Measurements from ENCODE around the gene KCNN3.

Gene KCNN3

GRCh38 chr1:154743526-154744036 is 126.5 kb downstream of the KCNN3 start:
- 79 to 83% methylated on average over 9 of the region's 9 CpGs for WGBS, 2 experiments
- no peaks in the 10 kb centered on the region for H3K9me3 ChIP-seq (ENCODE audit: control insufficient read depth, low read length)
- H3K4me1 ChIP-seq (ENCODE audit: control insufficient read depth, insufficient read depth, low read length): peaks cover 30% of the 10 kb centered on the region
- H3K27ac ChIP-seq (ENCODE audit: insufficient read depth, low read depth, low read length, poor library complexity, severe bottlenecking): no peak overlapping the region
- H3K36me3 ChIP-seq (ENCODE audit: control insufficient read depth, insufficient read depth, low read length): no peaks in the 10 kb centered on the region
- H3K4me3 ChIP-seq (ENCODE audit: insufficient read depth, low read depth, low read length): no peak overlapping the region
- H3K27me3 ChIP-seq (ENCODE audit: control insufficient read depth, insufficient read depth, low read length, poor library complexity, severe bottlenecking): no peaks in the 10 kb centered on the region

- H3K9me3 ChIP-seq (ENCODE audit: control insufficient read depth, low read length): no peaks in the 10 kb centered on the region
These were observed 127.5 kb downstream of the KCNN3 start for GRCh38 chr1:154742606-154743005.

GRCh38 chr1:154741741-154742495 is 128.2 kb downstream of the KCNN3 start:
- H3K4me1 ChIP-seq (ENCODE audit: control insufficient read depth, insufficient read depth, low read length): peaks cover 17% of the 10 kb centered on the region
- H3K9me3 ChIP-seq (ENCODE audit: control insufficient read depth, low read length): no peaks in the 10 kb centered on the region
- 73 to 74% methylated on average over 14 to 15 of the region's 15 CpGs for WGBS, 2 experiments
- H3K36me3 ChIP-seq (ENCODE audit: control insufficient read depth, insufficient read depth, low read length): no peaks in the 10 kb centered on the region
- H3K27me3 ChIP-seq (ENCODE audit: control insufficient read depth, insufficient read depth, low read length, poor library complexity, severe bottlenecking): no peaks in the 10 kb centered on the region
- H3K27ac ChIP-seq (ENCODE audit: insufficient read depth, low read depth, low read length, poor library complexity, severe bottlenecking): no peak overlapping the region
- H3K4me3 ChIP-seq (ENCODE audit: insufficient read depth, low read depth, low read length): no peak overlapping the region

More at GRCh38 chr1:154742606-154743005, 127.5 kb downstream of the KCNN3 start:
- H3K4me1 ChIP-seq (ENCODE audit: control insufficient read depth, insufficient read depth, low read length): peaks cover 22% of the 10 kb centered on the region
- H3K27me3 ChIP-seq (ENCODE audit: control insufficient read depth, insufficient read depth, low read length, poor library complexity, severe bottlenecking): no peaks in the 10 kb centered on the region
- H3K36me3 ChIP-seq (ENCODE audit: control insufficient read depth, insufficient read depth, low read length): no peaks in the 10 kb centered on the region
- no peak overlapping the region for H3K4me3 ChIP-seq (ENCODE audit: insufficient read depth, low read depth, low read length)
- 92 to 93% methylated on average over 11 of the region's 11 CpGs for WGBS, 2 experiments
- H3K27ac ChIP-seq (ENCODE audit: insufficient read depth, low read depth, low read length, poor library complexity, severe bottlenecking): no peak overlapping the region

GRCh38 chr1:154741327-154741726 is 128.8 kb downstream of the KCNN3 start:
- Histone ChIP-seq H3K9me3 (ENCODE audit: control insufficient read depth, low read length) (no peaks in the 10 kb centered on the region), H3K4me3 (ENCODE audit: insufficient read depth, low read depth, low read length) (no peak overlapping the region), H3K27ac (ENCODE audit: insufficient read depth, low read depth, low read length, poor library complexity, severe bottlenecking) (no peak overlapping the region), H3K27me3 (ENCODE audit: control insufficient read depth, insufficient read depth, low read length, poor library complexity, severe bottlenecking) (no peaks in the 10 kb centered on the region), H3K36me3 (ENCODE audit: control insufficient read depth, insufficient read depth, low read length) (no peaks in the 10 kb centered on the region), H3K4me1 (ENCODE audit: control insufficient read depth, insufficient read depth, low read length) (peaks cover 12% of the 10 kb centered on the region)

GRCh38 chr1:154739654-154740053 is 130.4 kb downstream of the KCNN3 start:
- Histone ChIP-seq H3K4me3 (ENCODE audit: insufficient read depth, low read depth, low read length) (no peak overlapping the region), H3K36me3 (ENCODE audit: control insufficient read depth, insufficient read depth, low read length) (no peaks in the 10 kb centered on the region), H3K4me1 (ENCODE audit: control insufficient read depth, insufficient read depth, low read length) (peaks cover 1% of the 10 kb centered on the region), H3K27ac (ENCODE audit: insufficient read depth, low read depth, low read length, poor library complexity, severe bottlenecking) (no peak overlapping the region), H3K27me3 (ENCODE audit: control insufficient read depth, insufficient read depth, low read length, poor library complexity, severe bottlenecking) (no peaks in the 10 kb centered on the region), H3K9me3 (ENCODE audit: control insufficient read depth, low read length) (no peaks in the 10 kb centered on the region)
- 93 to 95% methylated on average over 2 of the region's 2 CpGs for WGBS, 2 experiments

- no peaks in the 10 kb centered on the region for H3K27me3 ChIP-seq (ENCODE audit: control insufficient read depth, insufficient read depth, low read length, poor library complexity, severe bottlenecking)
- no peak overlapping the region for H3K27ac ChIP-seq (ENCODE audit: insufficient read depth, low read depth, low read length, poor library complexity, severe bottlenecking)
- H3K4me3 ChIP-seq (ENCODE audit: insufficient read depth, low read depth, low read length): no peak overlapping the region
- 94 to 95% methylated on average over 5 of the region's 6 CpGs for WGBS, 2 experiments
- H3K36me3 ChIP-seq (ENCODE audit: control insufficient read depth, insufficient read depth, low read length): no peaks in the 10 kb centered on the region
- no peaks in the 10 kb centered on the region for H3K9me3 ChIP-seq (ENCODE audit: control insufficient read depth, low read length)
- H3K4me1 ChIP-seq (ENCODE audit: control insufficient read depth, insufficient read depth, low read length): no peaks in the 10 kb centered on the region
These were observed 133.2 kb downstream of the KCNN3 start for GRCh38 chr1:154736841-154737240.

- Histone ChIP-seq H3K4me3 (ENCODE audit: insufficient read depth, low read depth, low read length) (no peak overlapping the region), H3K4me1 (ENCODE audit: control insufficient read depth, insufficient read depth, low read length) (no peaks in the 10 kb centered on the region)
- 85 to 96% methylated on average over 4 of the region's 4 CpGs for WGBS, 2 experiments
These were observed 134.3 kb downstream of the KCNN3 start for GRCh38 chr1:154735804-154736168.

GRCh38 chr1:154735061-154735803 is 134.8 kb downstream of the KCNN3 start:
- WGBS, 2 experiments: 91 to 93% methylated on average over 12 of the region's 12 CpGs
- Histone ChIP-seq H3K4me3 (ENCODE audit: insufficient read depth, low read depth, low read length) (no peak overlapping the region), H3K27ac (ENCODE audit: insufficient read depth, low read depth, low read length, poor library complexity, severe bottlenecking) (no peak overlapping the region), H3K9me3 (ENCODE audit: control insufficient read depth, low read length) (no peaks in the 10 kb centered on the region), H3K36me3 (ENCODE audit: control insufficient read depth, insufficient read depth, low read length) (no peaks in the 10 kb centered on the region), H3K4me1 (ENCODE audit: control insufficient read depth, insufficient read depth, low read length) (no peaks in the 10 kb centered on the region), H3K27me3 (ENCODE audit: control insufficient read depth, insufficient read depth, low read length, poor library complexity, severe bottlenecking) (no peaks in the 10 kb centered on the region)

More at GRCh38 chr1:154735804-154736168, 134.3 kb downstream of the KCNN3 start:
- no peaks in the 10 kb centered on the region for H3K9me3 ChIP-seq (ENCODE audit: control insufficient read depth, low read length)
- no peaks in the 10 kb centered on the region for H3K27me3 ChIP-seq (ENCODE audit: control insufficient read depth, insufficient read depth, low read length, poor library complexity, severe bottlenecking)
- no peaks in the 10 kb centered on the region for H3K36me3 ChIP-seq (ENCODE audit: control insufficient read depth, insufficient read depth, low read length)
- no peak overlapping the region for H3K27ac ChIP-seq (ENCODE audit: insufficient read depth, low read depth, low read length, poor library complexity, severe bottlenecking)

- no peaks in the 10 kb centered on the region for H3K27me3 ChIP-seq (ENCODE audit: control insufficient read depth, insufficient read depth, low read length, poor library complexity, severe bottlenecking)
- WGBS, 2 experiments: 89% methylated on average over 4 of the region's 4 CpGs
- no peak overlapping the region for H3K4me3 ChIP-seq (ENCODE audit: insufficient read depth, low read depth, low read length)
- no peaks in the 10 kb centered on the region for H3K4me1 ChIP-seq (ENCODE audit: control insufficient read depth, insufficient read depth, low read length)
- H3K36me3 ChIP-seq (ENCODE audit: control insufficient read depth, insufficient read depth, low read length): no peaks in the 10 kb centered on the region
- no peak overlapping the region for H3K27ac ChIP-seq (ENCODE audit: insufficient read depth, low read depth, low read length, poor library complexity, severe bottlenecking)
- no peaks in the 10 kb centered on the region for H3K9me3 ChIP-seq (ENCODE audit: control insufficient read depth, low read length)
These were observed 136.5 kb downstream of the KCNN3 start for GRCh38 chr1:154733621-154734020.

- no peak overlapping the region for H3K27ac ChIP-seq (ENCODE audit: insufficient read depth, low read depth, low read length, poor library complexity, severe bottlenecking)
- 68 to 72% methylated on average over 10 of the region's 10 CpGs for WGBS, 2 experiments
- H3K9me3 ChIP-seq (ENCODE audit: control insufficient read depth, low read length): no peaks in the 10 kb centered on the region
- no peaks in the 10 kb centered on the region for H3K27me3 ChIP-seq (ENCODE audit: control insufficient read depth, insufficient read depth, low read length, poor library complexity, severe bottlenecking)
- H3K4me1 ChIP-seq (ENCODE audit: control insufficient read depth, insufficient read depth, low read length): no peaks in the 10 kb centered on the region
- H3K36me3 ChIP-seq (ENCODE audit: control insufficient read depth, insufficient read depth, low read length): no peaks in the 10 kb centered on the region
- H3K4me3 ChIP-seq (ENCODE audit: insufficient read depth, low read depth, low read length): no peak overlapping the region
These were observed 139.0 kb downstream of the KCNN3 start for GRCh38 chr1:154730986-154731489.
